Epithelial cell of proximal tubule (primary cell): ENCODE data around the gene CACNA1S. TPM values are rescaled to one million over a fixed set of nuclear protein-coding genes. Genes with fewer than 3 reads are reported as not detected.

ENCODE experiments used
- DNase-seq: peaks from one replicate; pipeline ENCODE4 v3.0.0-alpha.2; 2011; ENCODE audit warnings: low read depth
- H3K4me3 ChIP-seq: 2 replicates; pipeline ENCODE4 v1.5.1; 2011; ENCODE audit warnings: low read depth, mild to moderate bottlenecking, low read length
- total RNA-seq: library from RNA; depleted of rRNA; stranded (reverse); fragments of >200 nt; gene quantifications from 2 replicates; pipeline ENCODE4 v1.2.3, GENCODE V29; 2015
- TF ChIP-seq, protein P1 (sequence below): conservative IDR thresholded peaks from 2 replicates; pipeline ENCODE4 v1.5.1; 2012; ENCODE audit warnings: low read depth, mild to moderate bottlenecking, low read length

Gene CACNA1S
- total RNA-seq, 1 donor from 2014 or later: not detected

- no peak overlapping the region for H3K4me3 ChIP-seq
- TF ChIP-seq, protein P1, sequence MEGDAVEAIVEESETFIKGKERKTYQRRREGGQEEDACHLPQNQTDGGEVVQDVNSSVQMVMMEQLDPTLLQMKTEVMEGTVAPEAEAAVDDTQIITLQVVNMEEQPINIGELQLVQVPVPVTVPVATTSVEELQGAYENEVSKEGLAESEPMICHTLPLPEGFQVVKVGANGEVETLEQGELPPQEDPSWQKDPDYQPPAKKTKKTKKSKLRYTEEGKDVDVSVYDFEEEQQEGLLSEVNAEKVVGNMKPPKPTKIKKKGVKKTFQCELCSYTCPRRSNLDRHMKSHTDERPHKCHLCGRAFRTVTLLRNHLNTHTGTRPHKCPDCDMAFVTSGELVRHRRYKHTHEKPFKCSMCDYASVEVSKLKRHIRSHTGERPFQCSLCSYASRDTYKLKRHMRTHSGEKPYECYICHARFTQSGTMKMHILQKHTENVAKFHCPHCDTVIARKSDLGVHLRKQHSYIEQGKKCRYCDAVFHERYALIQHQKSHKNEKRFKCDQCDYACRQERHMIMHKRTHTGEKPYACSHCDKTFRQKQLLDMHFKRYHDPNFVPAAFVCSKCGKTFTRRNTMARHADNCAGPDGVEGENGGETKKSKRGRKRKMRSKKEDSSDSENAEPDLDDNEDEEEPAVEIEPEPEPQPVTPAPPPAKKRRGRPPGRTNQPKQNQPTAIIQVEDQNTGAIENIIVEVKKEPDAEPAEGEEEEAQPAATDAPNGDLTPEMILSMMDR: no peak
- DNase-seq: no peak
These were observed 28.2 kb upstream of the CACNA1S start for GRCh38 chr1:201140235-201140940.

DNA sequence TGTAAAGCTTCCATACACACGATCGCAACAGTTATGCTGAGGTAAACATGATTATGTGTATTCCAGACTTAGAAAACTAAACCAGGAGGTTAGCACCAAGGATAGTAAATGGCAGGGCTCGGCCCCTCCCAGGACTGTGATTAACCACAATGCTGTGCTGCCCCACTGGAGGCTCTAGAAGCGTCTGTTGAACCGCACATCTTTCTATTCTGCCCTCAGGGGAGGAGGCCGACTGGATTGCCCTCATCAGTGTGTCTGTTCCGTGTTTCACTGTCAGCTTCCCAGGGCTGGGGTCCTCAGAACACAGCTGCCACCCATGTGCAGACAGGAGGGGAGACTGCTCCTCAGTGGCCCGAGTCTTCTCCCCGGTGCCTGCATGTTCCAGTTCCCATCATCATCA, 27.5 kb upstream of the CACNA1S start:
- H3K4me3 ChIP-seq: no peak overlapping the region
- DNase-seq: no peak
- TF ChIP-seq, protein P1: no peak

DNA sequence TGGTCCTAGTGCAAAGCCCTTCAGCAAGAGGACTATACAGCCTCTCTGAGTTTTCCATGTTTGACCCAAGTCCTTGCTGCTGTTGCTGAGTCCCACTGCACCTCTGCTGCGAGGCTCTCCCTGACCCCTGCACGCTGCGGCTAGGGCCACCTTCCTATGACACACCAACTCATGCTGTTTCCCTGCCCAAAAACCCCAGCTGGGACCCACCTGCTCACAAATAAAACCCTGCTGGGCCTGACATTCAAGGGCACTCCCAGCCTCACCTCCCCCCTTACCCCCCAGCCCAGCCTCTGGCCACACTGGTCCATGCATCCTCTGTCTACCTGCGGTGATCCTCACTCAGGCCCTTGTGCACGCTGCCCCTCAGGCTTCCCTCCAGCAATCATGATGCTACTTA, 27.1 kb upstream of the CACNA1S start:
- TF ChIP-seq, protein P1: no peak
- no peak for DNase-seq
- no peak overlapping the region for H3K4me3 ChIP-seq

GRCh38 chr1:201138311-201138840, 26.1 kb upstream of the CACNA1S start:
- TF ChIP-seq, protein P1: no peak
- no peak overlapping the region for H3K4me3 ChIP-seq
- DNase-seq: no peak

- DNase-seq: no peak
- TF ChIP-seq, protein P1: no peak
These were observed 25.5 kb upstream of the CACNA1S start for GRCh38 chr1:201137579-201138310.

GRCh38 chr1:201137024-201137392, 24.8 kb upstream of the CACNA1S start:
- TF ChIP-seq, protein P1: no peak
- no peak overlapping the region for H3K4me3 ChIP-seq
- no peak for DNase-seq

More at GRCh38 chr1:201137579-201138310, 25.5 kb upstream of the CACNA1S start:
- H3K4me3 ChIP-seq: no peak overlapping the region
